Aorta (tissue), 5 donors: ENCODE results near the gene GFRA1. TPM values are rescaled to one million over a fixed set of nuclear protein-coding genes. Genes with fewer than 3 reads are reported as not detected.

Source experiments
- ATAC-seq: fragments of 200-7000 bp; cut with Tn5 transposase; one replicate; pipeline ENCODE4 v1.9.1; 2022; ENCODE audit warnings: moderate library complexity; ENCODE audit not compliant: low FRiP score
- DNase-seq, 2 donors: peaks; one replicate each; pipeline ENCODE4 v3.0.0-alpha.2; 2020
- H3K27ac ChIP-seq, 2 donors: one replicate each; pipeline ENCODE4 v1.5.1; 2013; ENCODE audit warnings: low read length in 2 of 2, mild to moderate bottlenecking in 2 of 2, moderate library complexity in 2 of 2, control low read depth in 1 of 2, inconsistent platforms in 1 of 2, low read depth in 1 of 2
- H3K27me3 ChIP-seq, 2 donors: one replicate each; pipeline ENCODE4 v1.6.1; 2013; ENCODE audit warnings: control low read depth in 1 of 2, low read length in 1 of 2, mild to moderate bottlenecking in 1 of 2, moderate library complexity in 1 of 2; ENCODE audit not compliant: insufficient read depth in 2 of 2, control insufficient read depth in 1 of 2
- H3K36me3 ChIP-seq, 2 donors: one replicate each; pipeline ENCODE4 v1.6.1; 2013; ENCODE audit warnings: control low read depth in 1 of 2, low read length in 1 of 2, mild to moderate bottlenecking in 1 of 2; ENCODE audit not compliant: insufficient read depth in 2 of 2, control insufficient read depth in 1 of 2
- H3K4me1 ChIP-seq, 2 donors: one replicate each; pipeline ENCODE4 v1.6.1; 2013; ENCODE audit warnings: low read length in 2 of 2, control low read depth in 1 of 2, mild to moderate bottlenecking in 1 of 2, moderate library complexity in 1 of 2; ENCODE audit not compliant: insufficient read depth in 2 of 2, control insufficient read depth in 1 of 2
- H3K4me3 ChIP-seq, 2 donors: one replicate each; pipeline ENCODE4 v1.5.1; 2013; ENCODE audit warnings: low read length in 2 of 2, control low read depth in 1 of 2, mild to moderate bottlenecking in 1 of 2
- H3K9me3 ChIP-seq: one replicate; pipeline ENCODE4 v1.6.1; 2013; ENCODE audit warnings: mild to moderate bottlenecking, low read length; ENCODE audit not compliant: control insufficient read depth
- WGBS, 2 donors: extraction: QIAGEN DNeasy Blood & Tissue Kit; methylation state at CpG; one replicate each; pipeline ENCODE4 v1.1.7; 2013; 5-methylcytosine and 5-hydroxymethylcytosine counted together
- intact Hi-C, 2 donors: fragments of 100-400 bp; cut with DNase I; formaldehyde crosslinking; loops; one replicate each; pipeline versions ENCODE4 v1.14.2 to v1.15.0; 2022
- polyA plus RNA-seq, 2 donors: library from polyadenylated mRNA; stranded (reverse); fragments of 200-250 nt; gene quantifications; one replicate each; pipeline ENCODE4 v1.2.3, GENCODE V29; 2013
- total RNA-seq, 2 donors: library from RNA; stranded (reverse); fragmentation: NEBNext Ultra II Directional; extraction: Animal tissue kit (Norgen Biotek cat#: 25700); gene quantifications; one replicate each; pipeline ENCODE4 v1.2.1, GENCODE V29; 2021
- donor health status: healthy with polysubstance abuse.
- donor health status: Bipolar disorder and iron deficiency.
- donor health status: DM: no; HTN: no; CAD: no.
- donor health status: DM: no; HTN: no; CAD: no.
- donor health status: DM: yes; HTN: yes; CAD: no.

GFRA1 gene
- total and polyA plus RNA-seq, 4 donors: under 0.01 to 27.1 (median 5.2) TPM

- H3K4me3 ChIP-seq: no peak overlapping the region
- H3K9me3 ChIP-seq: no peaks in the 10 kb centered on the region
- DNase-seq (no peak), ATAC-seq (no peak)
- H3K27ac ChIP-seq: no peak overlapping the region
- no peaks in the 10 kb centered on the region for H3K36me3 ChIP-seq
- WGBS, 2 donors: 96 to 98% methylated on average over 4 of the region's 4 CpGs
- H3K4me1 ChIP-seq: no peaks in the 10 kb centered on the region
- intact Hi-C loops: no loop called here
- no peaks in the 10 kb centered on the region for H3K27me3 ChIP-seq
These were observed 129.3 kb downstream of the GFRA1 start for GRCh38 chr10:116143673-116144222.

- 71 to 81% methylated on average over 5 of the region's 5 CpGs for WGBS, 2 donors
- DNase-seq: no peak
- ATAC-seq: no peak
These were observed 131.2 kb downstream of the GFRA1 start for GRCh38 chr10:116141855-116142254.

GRCh38 chr10:116141246-116141645, 131.8 kb downstream of the GFRA1 start:
- no peak for ATAC-seq
- DNase-seq: no peak
- WGBS, 2 donors: 92 to 94% methylated on average over 5 of the region's 5 CpGs
- Histone ChIP-seq H3K4me3 (no peak overlapping the region), H3K9me3 (no peaks in the 10 kb centered on the region), H3K27ac (no peak overlapping the region), H3K4me1 (no peaks in the 10 kb centered on the region), H3K36me3 (no peaks in the 10 kb centered on the region), H3K27me3 (no peaks in the 10 kb centered on the region)
- intact Hi-C loops: no loop called here

More at GRCh38 chr10:116141855-116142254, 131.2 kb downstream of the GFRA1 start:
- no peaks in the 10 kb centered on the region for H3K36me3 ChIP-seq
- intact Hi-C loops: no loop called here
- no peak overlapping the region for H3K4me3 ChIP-seq
- no peaks in the 10 kb centered on the region for H3K4me1 ChIP-seq
- H3K27me3 ChIP-seq: no peaks in the 10 kb centered on the region
- no peaks in the 10 kb centered on the region for H3K9me3 ChIP-seq
- no peak overlapping the region for H3K27ac ChIP-seq

GRCh38 chr10:116139886-116140285, 133.1 kb downstream of the GFRA1 start:
- Histone ChIP-seq H3K27ac (no peak overlapping the region), H3K36me3 (no peaks in the 10 kb centered on the region), H3K9me3 (no peaks in the 10 kb centered on the region), H3K4me1 (no peaks in the 10 kb centered on the region), H3K27me3 (no peaks in the 10 kb centered on the region), H3K4me3 (no peak overlapping the region)
- no peak for DNase-seq
- ATAC-seq: no peak
- WGBS, 2 donors: 62 to 65% methylated on average over 3 of the region's 3 CpGs
- intact Hi-C loops: no loop called here

GRCh38 chr10:116138897-116139296, 134.1 kb downstream of the GFRA1 start:
- ATAC-seq (no peak), DNase-seq (no peak)
- intact Hi-C loops: no loop called here
- H3K4me1 ChIP-seq: no peaks in the 10 kb centered on the region
- no peaks in the 10 kb centered on the region for H3K36me3 ChIP-seq
- H3K27me3 ChIP-seq: no peaks in the 10 kb centered on the region
- 79 to 87% methylated on average over 4 of the region's 4 CpGs for WGBS, 2 donors
- H3K27ac ChIP-seq: no peak overlapping the region
- H3K4me3 ChIP-seq: no peak overlapping the region
- H3K9me3 ChIP-seq: no peaks in the 10 kb centered on the region

- 41 to 60% methylated on average over 4 of the region's 4 CpGs for WGBS, 2 donors
- ATAC-seq (no peak), DNase-seq (no peak)
These were observed 136.7 kb downstream of the GFRA1 start for GRCh38 chr10:116136261-116136660.

GRCh38 chr10:116134322-116134721, 138.7 kb downstream of the GFRA1 start:
- intact Hi-C loops: no loop called here
- H3K36me3 ChIP-seq: no peaks in the 10 kb centered on the region
- no peaks in the 10 kb centered on the region for H3K27me3 ChIP-seq
- H3K27ac ChIP-seq: no peak overlapping the region
- DNase-seq (no peak), ATAC-seq (no peak)
- no peaks in the 10 kb centered on the region for H3K9me3 ChIP-seq
- no peaks in the 10 kb centered on the region for H3K4me1 ChIP-seq
- no peak overlapping the region for H3K4me3 ChIP-seq
- 77 to 85% methylated on average over 3 of the region's 3 CpGs for WGBS, 2 donors

More at GRCh38 chr10:116136261-116136660, 136.7 kb downstream of the GFRA1 start:
- H3K27me3 ChIP-seq: no peaks in the 10 kb centered on the region
- no peak overlapping the region for H3K4me3 ChIP-seq
- H3K4me1 ChIP-seq: no peaks in the 10 kb centered on the region
- H3K9me3 ChIP-seq: no peaks in the 10 kb centered on the region
- intact Hi-C loops: no loop called here
- H3K36me3 ChIP-seq: no peaks in the 10 kb centered on the region
- no peak overlapping the region for H3K27ac ChIP-seq

- Histone ChIP-seq H3K4me1 (no peaks in the 10 kb centered on the region), H3K9me3 (no peaks in the 10 kb centered on the region), H3K36me3 (no peaks in the 10 kb centered on the region), H3K27ac (no peak overlapping the region), H3K27me3 (no peaks in the 10 kb centered on the region), H3K4me3 (no peak overlapping the region)
- WGBS, 2 donors: 69 to 80% methylated on average over 7 of the region's 7 CpGs
- ATAC-seq (no peak), DNase-seq (no peak)
- intact Hi-C loops: no loop called here
These were observed 139.4 kb downstream of the GFRA1 start for GRCh38 chr10:116133634-116134033.

GRCh38 chr10:116132780-116133399, 140.1 kb downstream of the GFRA1 start:
- no peaks in the 10 kb centered on the region for H3K4me1 ChIP-seq
- DNase-seq: no peak
- H3K9me3 ChIP-seq: no peaks in the 10 kb centered on the region
- no peak overlapping the region for H3K27ac ChIP-seq
- no peak overlapping the region for H3K4me3 ChIP-seq
- no peaks in the 10 kb centered on the region for H3K36me3 ChIP-seq
- H3K27me3 ChIP-seq: no peaks in the 10 kb centered on the region
- WGBS, 2 donors: 43 to 50% methylated on average over 13 of the region's 13 CpGs
- no peak for ATAC-seq
- intact Hi-C loops: no loop called here
